ENCODE results near the gene SSH3.

DNA sequence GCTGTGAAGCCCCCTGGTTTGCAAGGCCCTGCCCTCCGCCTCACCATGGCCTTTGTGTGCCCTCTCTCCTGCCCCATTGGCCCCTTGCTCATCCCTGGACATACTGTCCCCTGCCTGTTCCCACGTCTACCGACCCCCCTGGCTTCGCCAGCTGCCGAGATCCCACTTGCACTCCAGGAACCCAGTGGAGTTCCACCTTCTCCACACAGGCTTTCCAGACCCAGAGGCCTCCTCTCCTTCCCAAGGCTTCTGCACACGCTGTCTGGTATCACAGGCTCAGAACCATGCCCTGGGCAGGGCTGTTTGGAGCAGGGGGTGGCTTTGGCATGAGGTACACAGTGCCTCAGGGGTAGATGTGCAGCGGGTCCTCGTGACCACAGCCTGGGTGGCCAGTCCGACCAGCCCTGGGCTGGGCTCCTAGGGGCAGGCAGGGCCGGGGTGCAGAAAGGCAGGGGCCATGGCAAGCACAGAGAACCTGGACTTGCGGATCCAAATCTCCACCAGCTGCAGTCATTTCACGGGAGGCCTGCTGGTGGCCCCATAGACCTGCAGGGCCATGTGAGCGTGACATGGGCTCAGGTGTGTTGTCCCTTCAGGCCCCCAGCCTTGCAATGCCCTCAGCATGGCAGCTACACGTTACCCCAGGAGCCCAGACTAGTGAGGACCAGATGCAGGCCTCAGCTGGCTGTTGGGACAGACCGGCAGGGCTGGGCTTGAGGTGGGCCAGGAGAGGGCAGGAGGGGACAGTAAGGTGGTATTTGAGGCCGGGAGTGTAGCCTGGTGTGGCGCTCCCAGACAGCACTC lies 27.5 kb upstream of the SSH3 start:
- TF ChIP-seq, protein P1, sequence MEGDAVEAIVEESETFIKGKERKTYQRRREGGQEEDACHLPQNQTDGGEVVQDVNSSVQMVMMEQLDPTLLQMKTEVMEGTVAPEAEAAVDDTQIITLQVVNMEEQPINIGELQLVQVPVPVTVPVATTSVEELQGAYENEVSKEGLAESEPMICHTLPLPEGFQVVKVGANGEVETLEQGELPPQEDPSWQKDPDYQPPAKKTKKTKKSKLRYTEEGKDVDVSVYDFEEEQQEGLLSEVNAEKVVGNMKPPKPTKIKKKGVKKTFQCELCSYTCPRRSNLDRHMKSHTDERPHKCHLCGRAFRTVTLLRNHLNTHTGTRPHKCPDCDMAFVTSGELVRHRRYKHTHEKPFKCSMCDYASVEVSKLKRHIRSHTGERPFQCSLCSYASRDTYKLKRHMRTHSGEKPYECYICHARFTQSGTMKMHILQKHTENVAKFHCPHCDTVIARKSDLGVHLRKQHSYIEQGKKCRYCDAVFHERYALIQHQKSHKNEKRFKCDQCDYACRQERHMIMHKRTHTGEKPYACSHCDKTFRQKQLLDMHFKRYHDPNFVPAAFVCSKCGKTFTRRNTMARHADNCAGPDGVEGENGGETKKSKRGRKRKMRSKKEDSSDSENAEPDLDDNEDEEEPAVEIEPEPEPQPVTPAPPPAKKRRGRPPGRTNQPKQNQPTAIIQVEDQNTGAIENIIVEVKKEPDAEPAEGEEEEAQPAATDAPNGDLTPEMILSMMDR (IDR thresholded peaks at IDR 0.05; ENCODE audit: insufficient read depth, low read length, poor library complexity, severe bottlenecking): no peak
- no peak for TF ChIP-seq EZH2phosphoT487 (conservative IDR thresholded peaks at IDR 0.05; ENCODE audit: low read length)

All from SU-DHL-6 (cell line).